GM19324 (cell line): ENCODE measurements around the gene GPSM3.
"Not testable (repeated sequence)": the region's sequence is repeated elsewhere in the genome, so short reads cannot be mapped to it uniquely, and the experiment has no call there.

Source experiments
- ATAC-seq: cut with Tn5 transposase; IDR thresholded peaks from one replicate; pipeline ENCODE4 v1.9.1; 2021; ENCODE audit warnings: mild to moderate bottlenecking, moderate library complexity; ENCODE audit not compliant: unreplicated experiment, low FRiP score

Gene GPSM3

DNA sequence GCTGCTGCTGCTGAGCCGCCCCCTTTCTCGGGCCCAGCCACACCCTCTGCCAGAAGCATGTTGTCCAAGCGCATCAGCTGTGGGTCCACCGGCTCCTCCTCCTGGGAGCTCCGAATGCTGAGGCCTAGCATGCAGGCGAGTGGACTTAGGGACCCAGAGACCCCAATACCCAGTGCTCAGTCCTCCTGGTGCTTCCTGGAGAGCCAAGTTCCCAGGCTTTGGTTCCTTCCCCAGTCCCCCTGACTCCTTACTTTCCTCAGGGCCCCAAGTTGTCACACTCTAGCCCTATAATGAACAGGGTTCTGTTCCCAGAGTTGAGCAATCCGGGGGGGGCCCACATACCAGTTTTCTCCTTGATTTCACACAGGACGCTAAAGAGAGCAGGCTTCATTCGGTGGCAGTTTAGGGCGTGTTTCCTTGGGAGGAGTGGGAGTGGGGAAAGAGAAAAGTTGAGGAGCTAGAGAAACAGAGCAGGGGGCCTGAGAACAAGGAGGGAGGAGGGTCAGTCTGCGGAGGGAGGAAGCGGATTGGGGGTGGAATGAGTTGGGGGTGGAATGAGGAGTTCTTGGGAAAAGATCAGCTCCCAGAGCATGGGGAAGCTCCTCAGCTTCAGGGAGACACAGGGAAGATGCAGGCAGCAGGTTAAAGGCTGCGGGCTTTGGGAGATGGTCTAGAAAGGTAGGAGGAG, 3.9 kb downstream of the GPSM3 start:
- no peak for ATAC-seq

DNA sequence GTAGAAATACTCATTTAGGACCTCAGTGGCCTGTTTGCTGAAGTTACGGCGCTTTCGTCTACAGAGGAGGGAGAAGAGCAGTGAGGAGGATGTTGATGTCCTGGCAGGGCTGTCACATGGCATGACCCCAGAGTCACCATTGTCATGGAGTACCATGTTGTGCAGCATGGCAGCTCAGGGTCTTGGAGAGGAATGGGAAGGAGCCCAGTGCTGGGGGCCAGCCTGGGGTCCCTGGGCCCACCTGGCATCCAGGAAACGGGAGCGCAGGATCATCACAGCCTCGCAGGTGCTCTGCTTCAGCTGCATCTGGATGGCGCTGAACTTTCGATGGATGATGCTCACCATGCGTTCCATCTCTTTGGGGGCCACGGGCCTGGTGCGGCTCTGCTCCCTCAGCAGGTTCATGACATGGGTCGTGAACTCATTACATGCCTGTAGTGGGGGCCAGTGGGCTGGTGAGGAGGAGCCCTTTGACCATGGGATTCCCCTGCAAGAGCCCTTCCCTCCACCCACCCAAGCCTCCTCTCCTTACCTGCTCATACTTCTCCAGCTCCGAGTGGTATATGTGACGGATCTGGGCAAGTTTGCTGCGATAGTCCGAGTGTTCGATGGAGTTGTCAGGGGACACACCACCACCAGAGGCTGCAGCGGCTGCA, 4.6 kb downstream of the GPSM3 start:
- ATAC-seq, result not testable (repeated sequence)

DNA sequence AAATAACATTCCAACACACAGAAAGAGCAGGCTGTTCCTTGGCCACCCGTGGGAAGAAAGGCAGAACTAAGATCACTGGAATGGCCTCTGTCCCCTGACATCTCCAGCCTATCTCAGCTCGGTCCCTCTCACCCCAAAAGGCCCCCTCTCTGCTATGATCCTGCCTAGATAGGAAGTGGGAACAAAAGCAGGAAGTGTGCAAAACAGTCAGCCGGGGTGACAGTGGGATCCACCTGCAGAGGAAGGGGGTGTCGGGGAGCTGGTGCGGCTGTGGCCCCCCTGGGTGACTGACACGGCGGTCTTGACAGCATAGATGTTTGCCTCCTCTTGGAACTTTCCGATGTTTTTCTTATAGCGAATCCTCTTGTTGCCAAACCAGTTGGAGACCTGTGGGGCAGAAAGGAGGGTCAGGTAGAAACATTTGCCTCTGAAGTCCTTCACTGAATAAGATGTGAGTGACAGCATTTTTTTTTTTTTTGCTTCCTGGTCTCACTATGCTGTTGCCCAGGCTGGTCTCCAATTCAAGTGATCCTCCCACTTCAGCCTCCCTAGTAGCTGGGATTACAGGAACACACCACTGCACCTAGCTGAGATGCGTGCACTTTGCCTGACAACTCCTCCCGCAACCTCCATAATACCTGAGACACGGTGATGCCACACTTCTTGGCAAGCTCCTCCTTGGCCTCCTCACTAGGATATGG, 5.3 kb downstream of the GPSM3 start:
- ATAC-seq, result no peak

DNA sequence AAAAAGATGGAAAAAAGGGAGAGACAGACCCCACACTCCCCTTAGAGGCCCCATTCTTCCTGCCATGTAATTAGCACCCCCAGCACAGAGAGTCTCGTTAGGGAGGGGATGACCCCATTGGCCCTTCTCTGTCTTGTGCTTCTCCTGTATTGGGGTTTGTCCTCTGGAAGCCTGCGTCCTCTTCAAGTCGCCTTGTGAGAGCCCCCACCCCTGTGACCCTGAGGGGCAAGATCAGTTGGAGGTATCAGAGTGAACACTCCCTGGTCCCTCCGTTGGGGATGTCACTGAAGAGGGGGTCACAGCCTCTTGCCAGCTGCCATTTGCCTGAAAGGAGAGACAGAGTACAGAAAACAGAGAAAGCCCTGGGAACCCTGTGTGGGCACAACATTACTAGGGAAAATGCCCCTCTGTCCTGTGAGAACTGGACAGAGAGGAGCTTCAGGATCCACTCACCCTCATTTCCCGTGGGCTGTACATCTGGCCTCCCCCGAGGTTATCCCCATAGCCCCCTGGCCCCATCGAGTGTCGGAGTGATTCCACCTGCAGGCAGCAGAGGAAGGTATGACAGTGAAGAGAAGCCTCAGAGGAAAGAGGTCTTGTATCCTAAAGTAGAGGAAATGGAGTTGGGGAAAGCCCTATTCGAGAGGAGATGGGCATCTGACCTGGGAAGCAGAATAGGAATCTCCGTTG, 6.1 kb downstream of the GPSM3 start:
- ATAC-seq, result not testable (repeated sequence)

DNA sequence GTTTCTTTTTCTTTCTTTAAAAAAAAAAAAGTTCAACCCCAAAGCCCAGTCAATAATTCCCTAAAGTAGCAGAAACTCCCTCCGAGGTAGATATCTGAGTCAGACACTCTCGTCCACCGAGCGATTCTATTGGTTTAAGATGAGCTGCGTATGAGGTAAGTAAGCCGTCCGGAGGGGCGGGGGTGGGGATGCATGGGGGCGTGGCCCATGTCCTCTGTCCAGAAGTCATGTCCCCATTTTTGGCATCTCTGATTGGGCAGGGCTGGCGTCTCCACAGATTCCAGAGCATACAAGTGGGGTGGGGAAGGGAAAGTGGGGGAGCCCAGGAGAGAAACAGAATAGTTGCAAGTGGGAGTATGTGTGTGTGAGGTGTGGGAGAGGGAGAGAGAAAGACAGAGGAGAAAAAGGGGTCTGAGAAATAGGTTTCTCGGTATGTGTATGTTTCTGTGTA, 6.7 kb downstream of the GPSM3 start:
- ATAC-seq, result not testable (repeated sequence)

DNA sequence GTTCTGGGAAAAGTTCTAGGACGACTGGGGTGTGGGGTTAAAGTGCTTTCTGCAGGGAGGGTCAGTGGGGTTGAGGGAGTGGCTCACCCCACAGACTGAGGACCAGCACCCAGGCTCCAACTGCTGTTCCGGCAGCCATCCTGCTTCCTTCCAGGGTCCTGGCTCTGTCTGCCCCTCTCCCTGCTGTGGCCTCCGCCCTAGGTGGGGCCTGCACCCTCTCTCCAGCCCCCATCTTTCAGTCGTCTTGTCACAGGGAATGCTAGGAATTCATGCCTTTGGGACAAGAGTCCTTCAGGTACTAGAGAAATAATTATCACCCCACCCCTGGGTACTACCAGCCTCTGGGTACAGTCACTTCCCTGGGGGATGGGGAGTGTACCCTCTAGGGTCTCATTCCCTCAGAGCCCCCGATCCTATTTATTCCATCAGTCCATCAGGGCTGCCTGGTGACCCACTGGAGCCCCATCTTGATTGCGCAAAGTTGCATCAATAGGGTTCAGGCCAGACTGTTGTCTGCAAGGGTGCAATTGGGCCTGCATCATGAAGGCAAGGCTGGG, 8.3 kb downstream of the GPSM3 start, which contains the start of gene AGER:
AGER (minus strand) TSS at position 170 of the 557 bp plus-strand sequence; CDS start at position 139, 31 bp downstream.
- no peak for ATAC-seq

DNA sequence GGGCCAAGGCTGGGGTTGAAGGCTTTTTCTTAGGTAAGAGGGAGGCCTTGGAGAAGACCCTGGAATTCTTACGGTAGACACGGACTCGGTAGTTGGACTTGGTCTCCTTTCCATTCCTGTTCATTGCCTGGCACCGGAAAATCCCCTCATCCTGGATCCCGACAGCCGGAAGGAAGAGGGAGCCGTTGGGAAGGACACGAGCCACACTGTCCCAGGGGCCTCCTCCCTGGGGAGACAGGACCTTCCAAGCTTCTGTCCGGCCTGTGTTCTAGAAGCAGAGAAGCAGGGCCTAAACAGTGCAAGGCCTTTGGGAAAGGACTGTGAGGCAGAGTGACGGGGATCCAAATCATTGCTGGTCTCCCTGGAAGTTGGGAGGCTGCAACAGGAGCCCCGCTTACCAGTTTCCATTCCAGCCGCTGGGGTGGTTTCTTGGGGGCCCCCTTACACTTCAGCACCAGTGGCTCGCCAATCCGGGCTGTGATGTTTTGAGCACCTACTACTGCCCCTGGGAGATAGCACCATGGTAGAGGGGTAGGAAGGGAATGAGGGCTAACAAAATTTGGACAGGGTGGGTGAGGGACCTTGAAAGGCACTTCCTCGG, 8.9 kb downstream of the GPSM3 start:
- no peak for ATAC-seq

DNA sequence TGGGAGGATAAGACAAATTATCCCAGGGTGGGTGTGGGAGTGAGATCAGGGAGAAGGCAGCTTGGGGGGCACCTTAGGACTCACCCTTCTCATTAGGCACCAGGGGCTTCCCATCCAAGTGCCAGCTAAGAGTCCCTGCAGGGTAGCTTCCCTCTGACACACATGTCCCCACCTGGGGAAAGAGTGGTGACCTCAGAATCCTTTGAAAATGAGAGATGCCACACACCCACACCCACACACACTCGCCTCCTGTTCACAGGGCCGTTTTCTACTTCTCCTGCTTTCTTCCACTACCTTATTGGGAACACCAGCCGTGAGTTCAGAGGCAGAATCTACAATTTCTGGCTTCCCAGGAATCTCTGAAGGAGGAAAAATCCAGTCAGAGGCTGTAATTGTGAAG, 9.4 kb downstream of the GPSM3 start:
- no peak for ATAC-seq

DNA sequence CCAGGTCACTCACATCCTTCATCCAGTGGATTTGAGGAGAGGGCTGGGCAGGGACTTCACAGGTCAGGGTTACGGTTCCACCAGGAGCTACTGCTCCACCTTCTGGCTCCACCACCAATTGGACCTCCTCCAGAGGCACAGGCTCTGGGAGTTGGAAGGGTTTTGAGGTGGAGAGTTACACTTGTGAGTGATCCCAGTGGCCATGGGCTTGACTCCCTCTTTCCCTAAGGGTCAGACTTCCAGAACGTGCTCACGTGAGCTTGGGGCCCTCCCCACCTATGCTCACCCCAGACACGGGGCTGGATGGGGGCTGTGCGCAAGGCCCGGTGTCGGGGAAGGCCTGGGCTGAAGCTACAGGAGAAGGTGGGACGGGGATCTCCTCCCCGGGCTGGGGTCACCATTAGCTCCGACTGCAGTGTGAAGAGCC, 9.9 kb downstream of the GPSM3 start:
- ATAC-seq, result no peak

DNA sequence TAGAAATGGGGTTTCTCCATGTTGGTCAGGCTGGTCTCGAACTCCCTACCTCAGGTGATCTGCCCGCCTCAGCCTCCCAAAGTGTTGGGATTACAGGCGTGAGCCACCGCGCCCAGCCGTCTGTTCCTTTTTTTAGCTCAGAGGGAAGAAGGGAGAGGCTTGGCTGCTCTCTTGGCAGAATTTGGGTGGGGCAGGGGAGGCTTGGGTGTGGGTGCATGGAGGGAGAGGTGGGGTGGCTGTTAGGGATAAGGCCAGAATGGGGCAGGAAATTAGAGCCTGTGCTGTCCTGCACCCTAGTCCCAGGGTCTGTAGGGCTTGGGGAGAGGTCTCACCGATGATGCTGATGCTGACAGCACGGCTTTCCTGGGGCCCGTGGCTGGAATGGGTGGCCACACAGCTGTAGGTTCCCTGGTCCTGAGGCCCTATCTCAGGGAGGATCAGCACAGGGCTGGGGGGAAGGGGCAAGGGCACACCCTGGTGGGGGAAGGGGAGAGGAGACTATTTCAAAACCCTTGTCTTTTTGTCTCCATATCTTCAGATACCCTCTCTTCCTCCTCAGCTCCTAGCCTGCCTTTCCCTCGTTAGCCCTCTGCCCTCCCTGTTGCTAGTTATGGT, 10.4 kb downstream of the GPSM3 start:
- ATAC-seq, result no peak

DNA sequence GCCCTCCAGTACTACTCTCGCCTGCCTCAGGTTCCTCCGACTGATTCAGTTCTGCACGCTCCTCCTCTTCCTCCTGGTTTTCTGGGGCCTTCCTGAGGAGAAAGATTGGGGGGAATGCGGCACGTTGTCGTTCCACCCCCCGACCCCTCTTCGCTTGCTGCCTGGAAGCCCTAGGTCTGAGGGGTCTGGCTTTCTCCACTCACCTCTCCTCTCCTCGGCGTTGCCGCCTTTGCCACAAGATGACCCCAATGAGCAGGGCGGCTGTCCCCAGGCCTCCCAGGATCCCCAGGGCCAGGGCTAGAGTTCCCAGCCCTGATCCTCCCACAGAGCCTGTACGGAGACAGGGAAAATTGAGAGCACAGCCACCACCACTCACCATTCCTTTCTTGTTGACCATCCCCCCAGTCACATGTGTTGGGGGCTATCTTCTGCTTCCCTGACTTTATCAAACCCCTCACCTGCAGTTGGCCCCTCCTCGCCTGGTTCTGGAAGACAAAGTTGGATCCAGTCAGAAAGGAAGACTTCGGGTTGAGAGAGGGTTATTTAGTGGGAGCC, 11.2 kb downstream of the GPSM3 start:
- ATAC-seq, result no peak

DNA sequence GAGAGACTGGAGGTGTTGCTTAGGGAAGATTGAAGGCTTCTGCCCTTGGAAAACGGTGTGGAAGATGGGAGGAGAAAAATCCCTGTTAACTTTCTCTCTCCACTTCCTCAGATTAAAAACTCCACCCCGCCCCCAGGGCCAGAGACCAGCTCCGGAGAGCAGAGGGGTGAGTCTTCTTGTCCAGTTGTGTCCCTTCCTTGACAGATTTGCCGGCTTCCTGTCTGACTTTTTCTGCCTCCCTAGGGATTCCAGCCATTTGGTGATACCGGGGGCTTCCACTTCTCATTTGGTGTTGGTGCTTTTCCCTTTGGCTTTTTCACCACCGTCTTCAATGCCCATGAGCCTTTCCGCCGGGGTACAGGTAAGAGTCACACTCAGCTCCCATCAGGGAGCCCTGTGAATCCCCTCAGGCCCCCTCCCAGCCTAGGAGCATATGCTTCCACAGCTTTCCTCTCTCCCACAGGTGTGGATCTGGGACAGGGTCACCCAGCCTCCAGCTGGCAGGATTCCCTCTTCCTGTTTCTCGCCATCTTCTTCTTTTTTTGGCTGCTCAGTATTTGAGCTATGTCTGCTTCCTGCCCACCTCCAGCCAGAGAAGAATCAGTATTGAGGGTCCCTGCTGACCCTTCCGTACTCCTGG, 12.6 kb downstream of the GPSM3 start:
- ATAC-seq, result no peak

DNA sequence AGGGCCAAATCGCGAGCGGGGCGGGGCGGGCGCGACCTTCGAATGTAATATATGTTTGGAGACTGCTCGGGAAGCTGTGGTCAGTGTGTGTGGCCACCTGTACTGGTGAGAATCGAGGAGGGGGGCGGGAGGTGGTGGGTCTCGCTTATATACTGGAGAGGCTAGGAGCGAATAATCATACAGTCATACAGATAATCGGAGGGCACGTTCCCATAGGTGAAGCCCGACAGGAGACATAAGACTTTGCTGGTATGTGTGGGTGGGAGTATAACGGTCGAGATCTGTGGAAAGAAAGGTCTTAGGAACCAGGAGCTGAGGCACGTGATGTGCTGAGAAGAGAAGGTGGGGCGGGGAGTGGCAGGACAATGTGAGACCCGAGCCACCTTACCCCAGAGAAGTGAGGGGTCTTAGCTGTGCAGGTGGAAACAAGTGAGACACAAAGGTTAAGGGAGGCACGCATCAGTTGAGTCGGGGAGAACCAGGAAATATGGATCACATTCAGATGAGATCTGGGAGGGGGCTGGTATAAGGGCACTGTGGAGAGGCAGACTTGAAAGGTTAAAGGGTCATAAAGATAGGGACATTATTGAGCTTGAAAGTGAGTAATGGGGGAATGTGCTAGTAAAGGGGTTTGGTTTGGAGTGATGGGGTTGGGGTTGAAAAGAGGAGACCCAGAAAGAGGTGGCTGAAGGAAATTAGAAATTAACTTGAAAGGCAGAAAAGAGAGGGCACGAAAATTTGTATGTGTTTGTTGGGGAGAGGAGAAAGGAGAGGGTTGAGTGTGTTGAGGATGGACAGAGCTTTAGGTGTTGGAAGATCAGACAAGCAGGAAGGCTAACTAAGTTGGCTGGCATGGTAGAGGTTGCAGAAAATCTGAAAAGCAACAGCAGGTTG, 13.6 kb downstream of the GPSM3 start:
- no peak for ATAC-seq

DNA sequence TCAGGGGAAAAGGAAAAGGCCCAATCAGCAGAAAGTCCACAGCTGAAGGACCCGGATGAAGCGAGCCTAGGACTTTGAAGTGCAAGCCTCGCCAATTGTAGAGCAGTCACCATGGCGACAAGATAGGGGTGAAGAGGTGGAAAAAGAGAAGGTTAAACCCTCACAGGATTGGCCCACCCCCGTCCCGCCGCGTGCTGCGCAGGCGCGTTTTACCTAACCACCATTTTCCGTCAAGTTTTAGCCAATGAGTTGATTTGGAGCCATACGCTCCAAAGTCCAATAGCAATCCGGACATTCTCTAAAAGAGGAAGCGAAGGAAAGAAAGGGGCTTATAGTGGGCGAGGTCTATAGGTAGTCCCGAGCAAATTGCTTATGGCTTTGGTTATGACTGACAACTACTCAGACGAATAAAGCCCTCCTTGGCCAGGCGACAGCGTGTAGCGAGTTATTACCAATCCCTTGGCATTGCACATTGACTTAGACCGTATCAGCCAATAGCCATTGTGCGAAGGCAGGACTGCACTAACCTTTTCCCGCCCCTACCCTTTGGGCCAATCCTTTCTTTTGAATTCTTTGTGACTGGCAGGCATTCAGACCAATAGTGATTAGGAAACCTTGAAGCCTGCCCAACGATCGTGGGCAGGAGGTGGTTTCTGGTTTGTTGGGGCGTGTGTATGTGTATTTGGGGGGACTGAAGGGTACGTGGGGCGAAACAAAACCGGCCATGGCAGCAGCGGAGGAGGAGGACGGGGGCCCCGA, 14.5 kb downstream of the GPSM3 start, which contains the start of gene RNF5:
RNF5 (plus strand) TSS at position 618 of the 759 bp plus-strand sequence; CDS start at position 725, 107 bp downstream.
- ATAC-seq, result peak; percentile 82

DNA sequence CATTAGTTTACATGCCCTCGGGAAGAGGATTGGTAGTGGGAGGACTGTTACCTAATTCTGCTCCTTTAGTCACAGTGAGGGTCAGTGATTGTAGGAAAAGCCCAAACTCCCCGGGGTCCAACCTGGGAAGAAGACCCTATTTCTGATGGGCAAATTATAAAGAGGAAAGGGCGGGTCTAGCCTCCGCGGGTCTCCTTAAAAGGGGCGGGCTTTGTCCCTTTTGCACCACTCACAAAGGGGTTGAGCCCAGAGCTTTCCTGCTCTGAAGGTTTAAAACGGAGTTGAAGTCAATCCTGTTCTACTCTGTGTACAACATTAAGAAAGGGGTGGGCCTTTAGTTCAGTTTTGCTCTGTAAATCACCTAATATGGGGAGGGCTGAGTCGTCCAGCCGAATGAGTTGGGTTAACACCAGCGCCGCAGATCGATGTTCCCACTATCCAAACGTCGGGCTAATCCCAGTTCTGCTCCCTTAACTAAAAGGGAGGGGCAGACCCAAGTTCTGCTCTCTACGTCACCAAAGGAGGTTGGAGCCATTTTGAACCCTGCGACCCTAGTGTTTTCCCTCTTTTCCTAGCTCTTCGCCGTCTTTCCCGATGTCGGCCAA, 15.2 kb downstream of the GPSM3 start:
- no peak for ATAC-seq

DNA sequence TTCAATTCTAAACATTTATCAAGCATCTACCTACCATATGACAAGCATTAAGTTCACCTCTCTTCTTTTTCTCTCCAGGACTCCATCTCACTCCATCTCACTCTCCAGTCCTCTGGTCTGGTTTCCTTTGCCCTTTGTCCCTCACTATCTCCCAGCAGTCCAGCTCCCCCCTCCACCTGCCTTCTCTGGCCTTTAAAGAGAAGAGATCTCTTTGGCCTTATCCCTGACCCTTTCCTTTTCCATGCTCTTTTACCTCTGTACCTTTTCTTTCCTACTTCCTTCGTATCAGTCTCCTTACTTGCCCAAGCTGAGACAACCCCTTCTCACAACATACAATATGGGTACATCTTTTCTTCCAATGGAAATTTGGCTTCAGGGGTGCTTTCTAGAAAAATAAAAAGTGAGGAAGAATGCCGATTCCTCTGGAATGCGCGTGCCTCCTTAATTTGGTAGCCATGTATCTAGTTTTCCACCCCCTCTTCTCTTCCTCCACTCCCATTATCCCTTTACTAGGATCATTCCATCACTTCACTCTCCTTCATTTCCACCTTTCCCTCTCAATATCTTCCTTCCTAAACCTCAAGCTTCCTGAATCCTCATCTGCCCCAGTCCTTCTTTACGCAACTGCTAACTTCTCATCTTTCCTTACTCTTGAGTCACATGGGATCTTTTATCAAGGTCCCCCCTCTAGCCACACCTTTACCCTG, 15.8 kb downstream of the GPSM3 start:
- no peak for ATAC-seq
